Colon (tissue), 2 donors: ENCODE results near the gene PPP1R7.

ENCODE experiments used
- FAIRE-seq: peaks from 2 replicates; lab custom pipeline; 2012; peaks lifted over from hg19 to GRCh38; lab: Jason Lieb, UNC
- donor health status: control.
- donor health status: control.

Gene PPP1R7

GRCh38 chr2:241140445-241140840, 9.8 kb upstream of the PPP1R7 start:
- FAIRE-seq, result no peak

- FAIRE-seq, result no peak
These were observed 9.0 kb upstream of the PPP1R7 start for GRCh38 chr2:241141214-241141770.

DNA sequence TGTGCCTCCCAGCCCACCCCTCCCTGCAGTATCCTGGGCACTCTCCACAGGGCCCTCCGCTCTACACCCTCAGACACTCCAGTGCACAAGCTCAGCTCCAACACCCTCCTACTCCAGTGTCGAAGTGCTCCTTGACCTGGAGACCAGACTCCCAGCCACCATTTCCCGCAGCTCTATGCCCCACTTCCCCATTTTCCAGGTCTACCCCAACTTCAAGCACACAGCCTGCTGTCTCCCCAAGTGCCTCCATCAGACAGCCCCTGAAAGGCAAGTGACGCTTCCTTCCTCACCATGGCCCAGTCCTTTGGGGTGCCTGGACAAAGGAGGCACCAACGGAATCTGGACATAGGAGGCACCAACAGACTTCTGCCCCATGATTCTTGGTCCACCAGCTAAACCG, 8.2 kb upstream of the PPP1R7 start:
- no peak for FAIRE-seq

GRCh38 chr2:241142593-241142992, 7.7 kb upstream of the PPP1R7 start:
- no peak for FAIRE-seq

DNA sequence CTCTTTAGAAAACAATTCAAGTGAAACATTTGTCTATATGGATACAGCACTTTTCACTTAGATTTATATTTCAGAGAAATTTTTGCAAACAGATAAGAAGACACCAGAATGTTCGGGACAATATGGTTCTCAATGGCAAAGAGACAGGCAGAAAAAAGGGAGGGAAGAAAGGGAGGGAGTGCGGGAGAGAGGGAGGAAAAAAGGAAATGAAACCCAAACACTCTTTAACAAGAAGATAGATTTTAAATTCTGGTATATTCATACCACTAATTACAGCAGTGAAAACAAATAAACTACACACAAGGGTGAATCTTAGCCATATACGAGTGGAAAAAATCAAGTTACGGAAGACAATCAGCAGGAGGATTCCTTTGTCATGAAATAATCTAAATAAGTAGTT, 4.0 kb upstream of the PPP1R7 start:
- FAIRE-seq, result no peak

GRCh38 chr2:241147336-241147735, 2.9 kb upstream of the PPP1R7 start:
- no peak for FAIRE-seq

DNA sequence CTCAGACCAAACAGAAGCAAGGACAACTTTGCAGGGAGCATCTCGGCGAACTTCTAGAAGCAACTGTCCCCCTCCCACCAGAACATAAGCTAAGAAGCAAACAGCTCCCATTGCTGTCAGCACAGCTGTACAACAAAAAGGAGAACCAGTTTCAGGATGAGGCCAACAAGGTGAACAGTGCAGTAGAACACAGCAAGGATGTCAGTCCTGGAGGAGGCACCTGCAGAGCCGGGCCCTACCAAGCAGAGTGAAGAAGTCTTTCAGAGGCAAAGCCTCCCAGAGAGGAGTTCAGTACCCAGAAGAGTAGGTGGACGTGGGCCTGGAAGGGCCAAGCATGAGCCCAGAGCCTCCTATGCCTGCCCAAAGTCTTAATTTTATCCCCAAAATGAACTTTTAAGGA, 2.0 kb upstream of the PPP1R7 start:
- no peak for FAIRE-seq

DNA sequence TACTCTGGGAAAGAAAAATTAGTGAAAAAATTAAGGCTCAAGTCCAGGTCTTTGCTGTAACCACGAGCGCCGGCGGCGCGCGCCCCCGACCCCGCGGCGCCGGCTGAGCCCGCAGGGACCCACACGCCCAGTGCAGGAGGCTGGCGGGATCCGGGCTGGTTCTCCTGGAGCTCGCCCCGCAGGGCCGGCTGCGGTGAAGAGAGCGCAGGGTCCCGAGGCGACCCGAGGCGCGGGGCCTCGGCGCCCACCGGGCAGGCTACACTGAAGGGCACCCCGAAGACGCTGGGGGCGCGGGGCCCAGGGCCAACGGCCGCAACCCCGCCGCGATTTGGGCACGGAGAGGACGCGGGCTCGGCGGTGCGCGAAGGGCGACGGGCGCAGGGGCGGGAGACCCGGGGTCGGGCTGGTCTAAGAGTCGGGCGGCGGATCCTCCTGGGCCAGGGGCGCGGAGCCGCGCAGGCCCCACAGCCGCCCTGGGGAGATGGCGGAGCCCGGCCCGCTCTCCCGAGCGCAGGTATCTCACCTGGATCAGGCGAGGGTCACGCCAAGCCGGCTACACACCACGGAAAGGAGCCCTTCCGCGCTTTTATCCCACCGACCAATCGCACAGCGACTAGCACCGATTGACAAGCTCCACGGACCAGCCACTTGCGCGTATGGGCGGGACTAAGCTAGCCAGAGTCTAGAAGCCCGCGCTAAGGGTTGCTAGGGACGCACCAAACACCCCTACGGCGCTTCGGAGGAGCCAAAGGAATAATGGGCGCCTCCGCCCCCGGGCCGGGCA, 1.2 kb upstream of the PPP1R7 start, which contains the start of gene PASK:
Gene PASK (minus strand): TSS at position 582 of the 784 bp plus-strand sequence. CDS start 6,440 bp downstream, outside the sequence.
- no peak for FAIRE-seq

- no peak for FAIRE-seq
These were observed 667 bp upstream of the PPP1R7 start for GRCh38 chr2:241149675-241149924.

GRCh38 chr2:241150660-241151530, 628 bp downstream of the PPP1R7 start:
- no peak for FAIRE-seq

- no peak for FAIRE-seq
These were observed 1.8 kb downstream of the PPP1R7 start for GRCh38 chr2:241151934-241152660.

DNA sequence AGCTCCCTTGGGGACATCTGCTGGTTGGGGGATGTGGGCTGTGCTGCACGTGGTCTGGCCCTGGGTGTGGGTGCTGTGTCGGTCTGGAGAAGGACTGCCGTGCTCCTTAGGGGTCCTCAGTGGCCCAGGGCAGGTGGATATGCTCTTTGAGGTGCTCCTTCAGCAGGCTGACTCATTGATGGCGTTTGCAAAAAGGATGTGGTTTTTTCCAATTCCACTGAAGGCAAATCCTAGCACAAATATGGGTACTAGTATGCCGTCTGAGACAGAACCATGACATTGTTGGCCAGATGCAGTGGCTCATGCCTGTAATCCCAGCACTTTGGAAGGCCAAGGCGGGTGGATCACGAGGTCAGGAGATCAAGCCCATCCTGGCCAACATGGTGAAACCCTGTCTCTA, 3.3 kb downstream of the PPP1R7 start:
- FAIRE-seq, result no peak

DNA sequence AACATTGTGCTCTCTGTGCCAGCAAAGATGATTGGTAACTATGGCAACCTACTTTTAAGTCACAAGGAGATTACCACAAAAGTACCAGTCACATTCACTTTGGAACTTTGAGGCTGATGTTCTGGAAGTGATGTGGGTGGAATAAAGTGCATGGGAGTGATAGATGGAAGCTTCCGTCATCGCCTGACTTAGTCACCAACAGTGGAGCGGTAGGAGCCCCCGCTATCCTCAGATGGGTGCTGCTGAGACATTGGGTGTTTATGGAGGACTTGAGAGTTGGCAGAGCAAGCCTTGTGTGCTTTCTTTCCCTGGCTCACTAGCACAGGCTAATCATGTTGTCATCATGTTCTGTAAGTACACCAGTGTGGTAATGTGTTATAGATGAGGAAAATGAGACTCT, 4.6 kb downstream of the PPP1R7 start:
- no peak for FAIRE-seq

DNA sequence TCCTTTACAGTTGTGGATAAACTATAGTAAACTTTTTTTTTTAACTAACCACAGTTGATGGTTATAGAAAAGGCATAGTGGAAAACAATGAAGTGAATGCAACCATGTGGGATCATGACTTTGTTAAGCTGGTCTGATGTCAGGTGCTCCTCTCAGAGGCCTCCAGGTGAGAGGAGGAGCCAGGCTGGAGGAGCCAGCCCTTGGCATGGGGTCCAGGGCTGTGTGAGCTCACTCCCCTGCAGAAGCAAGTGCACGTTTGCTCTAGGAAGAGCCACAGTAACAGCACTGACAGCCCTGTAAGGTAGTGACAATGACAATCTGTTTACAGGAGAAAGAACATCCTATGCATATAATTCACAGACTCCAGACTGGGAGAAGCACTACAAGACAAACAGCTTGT, 5.7 kb downstream of the PPP1R7 start:
- FAIRE-seq, result no peak

DNA sequence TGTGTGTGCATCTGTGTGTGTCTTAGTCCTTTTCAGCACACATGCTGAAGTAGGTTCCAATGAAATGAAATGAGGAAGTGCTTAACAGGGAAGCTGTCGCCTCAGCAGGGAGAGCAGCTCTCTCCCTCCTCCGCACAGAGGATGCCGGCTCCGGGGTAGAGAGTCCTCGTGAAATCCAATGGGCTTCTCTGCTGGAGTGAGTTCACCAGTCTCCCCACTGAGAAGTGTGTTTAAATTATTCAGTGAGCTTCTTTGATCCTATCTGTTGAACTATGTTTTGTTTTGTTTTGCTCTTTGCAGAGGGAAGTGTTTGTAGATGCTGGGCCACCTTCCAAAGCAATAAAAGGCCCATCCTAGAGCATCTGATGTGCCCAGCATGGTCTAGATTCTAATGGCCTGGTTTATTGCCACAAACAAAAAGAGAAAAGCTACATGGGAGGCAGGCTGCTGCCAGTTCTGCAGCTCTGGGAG, 6.7 kb downstream of the PPP1R7 start:
- no peak for FAIRE-seq

DNA sequence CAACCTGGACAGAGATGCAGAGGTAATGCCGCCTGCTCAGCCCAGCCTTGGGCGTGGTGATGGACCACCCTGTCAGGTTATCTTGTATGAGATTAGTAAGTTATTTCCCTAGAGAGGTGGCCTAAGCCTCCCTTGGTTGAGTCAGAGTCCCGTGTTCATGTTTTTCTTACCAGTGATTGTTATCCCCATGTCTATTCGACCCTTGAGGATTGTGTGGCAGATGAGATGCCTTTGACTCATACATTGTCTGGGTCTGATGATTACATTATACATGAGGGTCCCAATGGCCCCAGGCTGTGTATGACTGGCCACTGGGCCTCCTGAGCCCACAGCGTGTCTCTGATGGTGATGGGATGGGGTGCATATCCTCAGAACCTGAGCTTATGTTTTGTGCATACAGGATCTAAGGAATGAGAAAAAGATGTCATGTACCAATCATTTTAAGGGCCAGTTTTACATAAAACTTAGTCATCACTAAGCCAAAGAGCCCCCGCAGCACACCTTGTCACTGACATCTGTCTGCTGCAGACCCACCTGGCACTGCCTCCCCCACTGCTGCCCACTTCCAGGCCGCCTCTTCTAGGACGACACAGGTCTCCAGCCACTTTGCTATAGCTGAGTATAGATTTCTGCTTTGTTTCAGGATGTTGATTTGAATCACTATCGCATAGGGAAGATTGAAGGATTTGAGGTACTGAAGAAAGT, 7.7 kb downstream of the PPP1R7 start:
- no peak for FAIRE-seq

- FAIRE-seq, result no peak
These were observed 8.3 kb downstream of the PPP1R7 start for GRCh38 chr2:241158546-241158900.

GRCh38 chr2:241159116-241159515, 8.8 kb downstream of the PPP1R7 start:
- no peak for FAIRE-seq

DNA sequence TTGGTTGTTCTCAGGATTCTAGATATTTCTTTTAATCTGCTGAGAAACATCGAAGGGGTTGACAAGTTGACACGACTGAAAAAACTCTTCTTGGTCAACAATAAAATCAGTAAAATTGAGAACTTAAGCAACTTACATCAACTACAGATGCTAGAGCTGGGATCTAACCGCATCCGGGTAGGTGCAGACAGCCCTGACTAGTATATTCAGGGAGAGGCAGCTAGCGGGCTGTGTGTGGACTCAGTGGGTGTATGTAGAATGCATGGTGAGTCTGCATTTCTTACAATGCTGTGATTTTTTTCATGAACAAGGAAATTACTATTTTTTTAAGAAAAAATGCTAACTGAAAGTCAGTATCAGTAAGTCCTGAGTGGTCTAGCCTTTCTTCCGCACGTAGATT, 10.1 kb downstream of the PPP1R7 start:
- no peak for FAIRE-seq

DNA sequence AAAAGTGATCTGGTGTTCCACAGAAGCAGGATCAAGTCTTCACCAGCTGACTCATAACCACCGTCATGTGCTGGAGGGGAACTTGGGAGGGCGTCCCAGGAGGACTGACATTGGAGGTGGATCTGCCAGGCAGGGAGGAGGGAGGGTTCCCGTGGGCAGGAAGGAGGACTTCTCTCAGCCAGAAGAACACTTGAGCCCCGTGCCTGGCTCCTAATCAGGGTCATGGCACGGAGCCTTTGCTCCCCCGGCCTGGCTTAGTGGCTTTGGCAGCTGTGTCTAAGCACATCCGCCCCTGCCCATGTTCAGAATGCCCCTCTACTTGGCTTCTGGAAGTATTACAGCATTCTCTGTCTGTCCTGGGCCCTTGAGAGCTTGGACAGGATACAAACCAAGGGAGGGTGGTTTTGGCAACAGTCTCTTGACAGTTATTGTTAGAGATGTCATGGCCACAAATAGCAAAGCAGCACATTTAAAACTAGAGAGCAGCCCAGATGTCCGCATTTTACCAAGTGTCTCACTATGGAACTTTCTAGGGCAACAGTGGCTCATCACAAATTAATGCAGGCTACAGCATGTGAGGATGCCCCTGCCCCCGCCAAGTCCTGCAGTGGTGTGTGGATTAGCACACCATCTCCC, 11.5 kb downstream of the PPP1R7 start:
- no peak for FAIRE-seq

DNA sequence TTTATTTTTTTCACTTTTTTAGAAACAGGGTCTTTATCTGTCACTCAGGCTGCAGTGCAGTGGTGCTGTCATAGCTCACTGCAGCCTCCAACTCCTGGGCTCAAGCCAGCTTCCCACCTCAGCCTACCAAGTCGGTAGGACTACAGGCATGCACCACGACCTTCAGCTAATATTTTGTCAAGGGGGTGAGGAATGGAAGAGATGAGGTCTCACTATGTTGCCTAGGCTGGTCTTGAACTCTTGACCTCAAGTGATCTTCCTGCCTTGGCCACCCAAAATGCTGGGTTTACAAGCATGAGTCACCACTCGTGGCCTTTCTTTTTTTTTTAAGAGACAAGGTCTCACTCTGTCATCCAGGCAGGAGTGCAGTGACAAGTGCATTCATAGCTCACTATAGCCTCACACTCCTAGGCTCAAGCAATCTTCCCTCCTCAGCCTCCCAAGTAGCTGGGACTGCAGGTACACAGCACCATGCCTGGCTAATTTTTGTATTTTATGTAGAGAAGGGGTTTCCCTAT, 13.4 kb downstream of the PPP1R7 start:
- FAIRE-seq, result no peak
